Stimulated activated CD4-positive, alpha-beta T cell treated with anti-CD3 and anti-CD28 coated beads, Interleukin-4, amount 100 ng/mL, for 4 hours (primary cell): Measurements from ENCODE around the gene RRM1.
"Not testable (repeated sequence)": the region's sequence is repeated elsewhere in the genome, so short reads cannot be mapped to it uniquely, and the experiment has no call there.

ENCODE experiments used
- DNase-seq, 2 experiments: peaks; one replicate each; pipeline ENCODE4 v3.0.0-alpha.2; 2020

The RRM1 gene

GRCh38 chr11:4084406-4085125 lies 10.0 kb upstream of the RRM1 start:
- DNase-seq = no peak

GRCh38 chr11:4085575-4085974 lies 9.0 kb upstream of the RRM1 start:
- DNase-seq = no peak

- no peak for DNase-seq
Observed at GRCh38 chr11:4086575-4087353, 7.8 kb upstream of the RRM1 start.

GRCh38 chr11:4087551-4087950 lies 7.0 kb upstream of the RRM1 start:
- DNase-seq = no peak

GRCh38 chr11:4090258-4090657 lies 4.3 kb upstream of the RRM1 start:
- peak in 1 of 2 experiments; percentile 30 for DNase-seq

GRCh38 chr11:4092026-4092425 lies 2.6 kb upstream of the RRM1 start:
- DNase-seq = peak in 1 of 2 experiments; percentile 11

GRCh38 chr11:4093519-4094347 lies 866 bp upstream of the RRM1 start:
- peak in 1 of 2 experiments; percentile 6 for DNase-seq

- DNase-seq = no peak
Observed at GRCh38 chr11:4095509-4096230, 1.1 kb downstream of the RRM1 start.

GRCh38 chr11:4098026-4098621 lies 3.5 kb downstream of the RRM1 start:
- DNase-seq = no peak

- no peak for DNase-seq
Observed at GRCh38 chr11:4102711-4103110, 8.1 kb downstream of the RRM1 start.

GRCh38 chr11:4103269-4103668 lies 8.7 kb downstream of the RRM1 start:
- no peak for DNase-seq

- DNase-seq = no peak
Observed at GRCh38 chr11:4105916-4106315, 11.3 kb downstream of the RRM1 start.

GRCh38 chr11:4111834-4112233 lies 17.2 kb downstream of the RRM1 start:
- no peak for DNase-seq

- no peak for DNase-seq
Observed at GRCh38 chr11:4115128-4115527, 20.5 kb downstream of the RRM1 start.

- no peak for DNase-seq
Observed at GRCh38 chr11:4118107-4118506, 23.5 kb downstream of the RRM1 start.

- DNase-seq = no peak
Observed at GRCh38 chr11:4123218-4123617, 28.6 kb downstream of the RRM1 start.

- no peak for DNase-seq
Observed at GRCh38 chr11:4125141-4125540, 30.5 kb downstream of the RRM1 start.

GRCh38 chr11:4127357-4127756 lies 32.8 kb downstream of the RRM1 start:
- no peak for DNase-seq

GRCh38 chr11:4130219-4130618 lies 35.6 kb downstream of the RRM1 start:
- not testable (repeated sequence) for DNase-seq

GRCh38 chr11:4134806-4135205 lies 40.2 kb downstream of the RRM1 start:
- DNase-seq = no peak

- DNase-seq = no peak
Observed at GRCh38 chr11:4138497-4138896, 43.9 kb downstream of the RRM1 start.

GRCh38 chr11:4140067-4140636 lies 45.6 kb downstream of the RRM1 start:
- no peak for DNase-seq
